Measurements from ENCODE around the gene TMEM141.
"Not testable (repeated sequence)": the region's sequence is repeated elsewhere in the genome, so short reads cannot be mapped to it uniquely, and the experiment has no call there.

Gene TMEM141

GRCh38 chr9:136802321-136802720 lies 11.2 kb downstream of the TMEM141 start:
- ATAC-seq (ENCODE audit: low read depth) (no peak), DNase-seq (ENCODE audit: low spot score) (no peak)
- H3K27me3 ChIP-seq (ENCODE audit: insufficient read depth, poor library complexity, severe bottlenecking), result peaks cover 26% of the 10 kb centered on the region
- H3K27ac ChIP-seq (ENCODE audit: poor library complexity, severe bottlenecking), result no peak overlapping the region
- no peak for TF ChIP-seq CTCF (IDR thresholded peaks at IDR 0.05; ENCODE audit: poor library complexity, severe bottlenecking)
- H3K9me3 ChIP-seq (ENCODE audit: severe bottlenecking), result no peaks in the 10 kb centered on the region
- H3K36me3 ChIP-seq (ENCODE audit: low read depth), result no peaks in the 10 kb centered on the region
- H3K4me1 ChIP-seq (ENCODE audit: insufficient read depth, poor library complexity, severe bottlenecking), result peaks cover 17% of the 10 kb centered on the region
- no peak overlapping the region for H3K4me3 ChIP-seq (ENCODE audit: severe bottlenecking)

- Histone ChIP-seq H3K4me1 (ENCODE audit: insufficient read depth, poor library complexity, severe bottlenecking) (peaks cover 17% of the 10 kb centered on the region), H3K27me3 (ENCODE audit: insufficient read depth, poor library complexity, severe bottlenecking) (peaks cover 19% of the 10 kb centered on the region)
- H3K4me3 ChIP-seq (ENCODE audit: severe bottlenecking); ATAC-seq (ENCODE audit: low read depth); H3K9me3 ChIP-seq (ENCODE audit: severe bottlenecking); DNase-seq (ENCODE audit: low spot score); H3K36me3 ChIP-seq (ENCODE audit: low read depth); H3K27ac ChIP-seq (ENCODE audit: poor library complexity, severe bottlenecking): not testable (repeated sequence)
Observed at GRCh38 chr9:136803009-136803550, 11.9 kb downstream of the TMEM141 start.

- H3K4me1 ChIP-seq (ENCODE audit: insufficient read depth, poor library complexity, severe bottlenecking), result peaks cover 17% of the 10 kb centered on the region
- peaks cover 11% of the 10 kb centered on the region for H3K27me3 ChIP-seq (ENCODE audit: insufficient read depth, poor library complexity, severe bottlenecking)
- H3K9me3 ChIP-seq (ENCODE audit: severe bottlenecking), result no peaks in the 10 kb centered on the region
- no peak for TF ChIP-seq CTCF (IDR thresholded peaks at IDR 0.05; ENCODE audit: poor library complexity, severe bottlenecking)
- H3K27ac ChIP-seq (ENCODE audit: poor library complexity, severe bottlenecking), result no peak overlapping the region
- no peak overlapping the region for H3K4me3 ChIP-seq (ENCODE audit: severe bottlenecking)
- DNase-seq (ENCODE audit: low spot score) (peak; percentile 70), ATAC-seq (ENCODE audit: low read depth) (no peak)
- no peaks in the 10 kb centered on the region for H3K36me3 ChIP-seq (ENCODE audit: low read depth)
Observed at GRCh38 chr9:136803551-136804508, 12.7 kb downstream of the TMEM141 start.

GRCh38 chr9:136804509-136805206 lies 13.5 kb downstream of the TMEM141 start:
- ATAC-seq (ENCODE audit: low read depth), result no peak
- no peak for DNase-seq (ENCODE audit: low spot score)
- Histone ChIP-seq H3K4me1 (ENCODE audit: insufficient read depth, poor library complexity, severe bottlenecking) (peaks cover 19% of the 10 kb centered on the region), H3K9me3 (ENCODE audit: severe bottlenecking) (no peaks in the 10 kb centered on the region), H3K27ac (ENCODE audit: poor library complexity, severe bottlenecking) (no peak overlapping the region), H3K27me3 (ENCODE audit: insufficient read depth, poor library complexity, severe bottlenecking) (peaks cover 3% of the 10 kb centered on the region), H3K4me3 (ENCODE audit: severe bottlenecking) (no peak overlapping the region), H3K36me3 (ENCODE audit: low read depth) (peaks cover 7% of the 10 kb centered on the region)
- TF ChIP-seq CTCF (IDR thresholded peaks at IDR 0.05; ENCODE audit: poor library complexity, severe bottlenecking), result no peak

- ATAC-seq (ENCODE audit: low read depth), result no peak
- Histone ChIP-seq H3K4me1 (ENCODE audit: insufficient read depth, poor library complexity, severe bottlenecking) (peaks cover 22% of the 10 kb centered on the region), H3K27me3 (ENCODE audit: insufficient read depth, poor library complexity, severe bottlenecking) (no peaks in the 10 kb centered on the region), H3K9me3 (ENCODE audit: severe bottlenecking) (no peaks in the 10 kb centered on the region), H3K27ac (ENCODE audit: poor library complexity, severe bottlenecking) (no peak overlapping the region), H3K4me3 (ENCODE audit: severe bottlenecking) (no peak overlapping the region), H3K36me3 (ENCODE audit: low read depth) (peaks cover 13% of the 10 kb centered on the region)
- DNase-seq (ENCODE audit: low spot score), result no peak
- no peak for TF ChIP-seq CTCF (IDR thresholded peaks at IDR 0.05; ENCODE audit: poor library complexity, severe bottlenecking)
Observed at GRCh38 chr9:136805207-136805740, 14.1 kb downstream of the TMEM141 start.

Data from RWPE2 (cell line).